Effector CD8-positive, alpha-beta T cell (primary cell): ENCODE measurements around the gene MAGI2.
"Not testable (repeated sequence)": the region's sequence is repeated elsewhere in the genome, so short reads cannot be mapped to it uniquely, and the experiment has no call there.

Experiments
- DNase-seq: peaks from one replicate; lab custom pipeline; 2025; lab: John Stamatoyannopoulos, UW

The MAGI2 gene

GRCh38 chr7:79451580-79451979, 1.9 kb downstream of the MAGI2 start:
- no peak for DNase-seq

DNA sequence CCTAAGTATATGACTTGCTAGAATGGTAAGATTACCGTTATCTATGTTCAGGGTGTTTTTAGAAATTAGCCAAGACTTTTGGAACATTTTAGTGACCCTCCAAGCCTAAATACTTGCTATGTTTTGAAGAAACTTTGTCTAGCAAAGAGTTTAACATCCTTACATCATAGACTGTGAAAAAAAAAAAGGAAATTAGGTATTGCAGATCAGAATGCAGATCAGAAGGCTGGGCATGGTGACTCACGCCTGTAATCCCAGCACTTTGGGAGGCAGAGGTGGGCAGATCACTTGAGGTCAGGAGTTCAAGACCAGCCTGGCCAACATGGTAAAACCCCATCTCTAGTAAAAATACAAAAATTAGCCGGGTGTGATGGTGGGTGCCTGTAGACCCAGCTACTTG, 10.7 kb downstream of the MAGI2 start:
- not testable (repeated sequence) for DNase-seq

GRCh38 chr7:79436378-79436777, 17.1 kb downstream of the MAGI2 start:
- DNase-seq, result no peak

- no peak for DNase-seq
These were observed 18.6 kb downstream of the MAGI2 start for GRCh38 chr7:79434867-79435266.

DNA sequence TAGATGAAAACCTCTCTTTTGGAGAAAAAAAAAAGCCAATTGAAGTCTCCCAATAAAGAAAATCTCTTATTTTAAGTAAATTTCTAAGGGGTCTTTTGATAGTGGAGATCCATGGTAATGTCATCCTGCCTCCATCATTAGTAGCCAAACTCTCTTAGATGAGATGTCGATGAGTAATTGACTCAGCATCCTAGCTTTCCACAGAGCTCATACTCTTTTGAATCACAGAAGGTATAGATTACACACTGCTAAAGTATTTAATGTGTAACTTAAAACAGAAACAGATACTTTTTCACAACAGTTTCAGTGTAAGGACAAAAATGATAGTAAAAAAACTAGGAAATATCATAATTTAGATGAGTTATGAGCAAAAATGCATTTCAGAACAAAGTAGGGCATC, 19.4 kb downstream of the MAGI2 start:
- DNase-seq, result no peak

DNA sequence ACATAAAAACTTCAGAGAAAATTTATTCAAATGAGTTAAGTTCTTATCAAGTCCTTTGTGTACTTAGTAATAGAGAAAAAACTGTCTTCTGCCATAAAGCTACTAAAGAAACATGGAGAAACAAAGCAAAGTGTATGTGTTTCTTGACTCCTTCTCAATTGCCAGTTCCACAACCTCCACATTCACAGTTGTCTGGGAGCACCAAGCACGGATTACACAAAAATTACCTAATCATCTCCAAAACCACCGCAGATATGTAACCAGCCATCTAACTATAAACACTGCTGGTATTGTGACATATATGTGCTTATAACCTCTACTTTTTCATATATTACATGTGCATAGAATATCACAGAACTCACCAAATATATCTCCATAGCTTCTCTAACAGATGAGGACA, 23.1 kb downstream of the MAGI2 start:
- DNase-seq, result no peak

GRCh38 chr7:79425665-79426064, 27.8 kb downstream of the MAGI2 start:
- DNase-seq, result no peak

- DNase-seq, result no peak
These were observed 31.7 kb downstream of the MAGI2 start for GRCh38 chr7:79421751-79422150.

DNA sequence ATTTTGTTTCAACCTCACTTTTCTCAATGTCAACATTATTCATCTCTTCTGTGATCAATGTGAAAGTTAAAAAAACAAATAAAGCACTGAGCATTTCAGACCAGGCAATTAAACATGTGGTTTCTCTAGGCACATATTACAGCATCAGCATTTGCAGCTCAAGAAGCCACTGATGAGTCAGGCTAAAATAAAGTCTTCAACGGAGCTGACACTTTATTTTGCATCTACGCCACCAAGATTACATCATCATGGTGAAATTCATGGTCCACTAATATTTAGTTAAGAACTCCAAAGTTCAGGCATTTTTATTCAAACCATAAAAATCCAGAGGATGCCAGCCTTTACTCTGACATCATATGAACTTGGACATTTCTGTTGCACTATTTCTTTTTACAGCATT, 33.0 kb downstream of the MAGI2 start:
- no peak for DNase-seq

- DNase-seq, result no peak
These were observed 38.6 kb downstream of the MAGI2 start for GRCh38 chr7:79414910-79415309.

DNA sequence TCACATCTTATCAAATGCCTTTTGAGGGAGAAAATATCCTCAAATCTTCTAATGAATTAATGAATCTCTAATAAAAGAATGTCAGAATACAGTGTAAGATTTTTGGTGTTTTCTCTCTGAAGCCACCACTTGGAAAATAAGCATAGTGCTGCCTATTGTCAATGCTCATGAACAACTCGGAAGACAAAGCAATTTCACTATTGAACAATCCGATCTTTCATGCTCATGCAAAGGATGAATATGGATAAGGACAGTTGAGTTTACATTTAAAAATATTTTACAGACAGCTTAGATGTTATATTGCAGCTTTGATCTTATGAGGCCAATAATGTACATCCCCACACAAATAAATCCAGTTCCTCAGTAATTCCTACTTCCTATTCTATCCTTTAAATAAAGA, 40.6 kb downstream of the MAGI2 start:
- no peak for DNase-seq

GRCh38 chr7:79412438-79412837, 41.0 kb downstream of the MAGI2 start:
- DNase-seq, result no peak

GRCh38 chr7:79410345-79410744, 43.1 kb downstream of the MAGI2 start:
- no peak for DNase-seq

DNA sequence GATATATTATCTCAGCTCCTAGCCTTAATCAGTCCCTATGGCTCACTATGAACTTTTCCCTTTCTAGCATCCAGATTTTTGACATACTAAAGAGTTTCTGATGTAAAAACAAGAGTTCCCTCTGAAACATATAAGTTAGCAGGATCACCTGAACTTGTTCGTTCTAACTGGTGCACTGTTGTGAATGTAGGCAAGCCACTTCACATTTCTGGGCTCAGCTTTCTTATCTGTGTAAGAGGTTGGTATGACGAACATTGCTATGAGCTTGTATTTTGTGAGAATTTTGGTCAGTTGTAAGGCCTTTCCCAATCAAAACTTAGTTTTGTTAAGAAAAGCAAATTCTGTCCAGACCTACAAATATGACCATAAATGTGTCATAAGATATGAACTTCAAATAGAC, 46.1 kb downstream of the MAGI2 start:
- DNase-seq, result no peak

GRCh38 chr7:79406371-79406770, 47.1 kb downstream of the MAGI2 start:
- no peak for DNase-seq

DNA sequence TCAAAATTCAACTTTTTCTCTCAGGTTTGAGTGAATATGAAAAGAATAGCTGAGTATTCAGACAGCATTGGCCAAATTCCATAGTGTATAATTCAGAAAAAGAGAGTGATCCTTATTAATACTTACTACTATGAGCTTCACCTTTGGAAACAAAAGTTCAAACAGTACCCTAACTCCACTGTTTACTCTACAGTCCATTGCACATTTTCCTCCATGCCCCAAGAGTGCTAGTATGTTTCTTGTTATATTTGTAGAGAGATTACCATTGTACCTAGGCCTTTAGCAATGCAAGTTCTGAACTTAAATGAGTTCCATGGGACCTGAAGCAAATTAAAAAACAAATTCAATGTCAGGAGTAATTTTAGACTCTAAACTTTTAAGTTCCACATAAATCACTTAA, 48.1 kb downstream of the MAGI2 start:
- DNase-seq, result no peak

GRCh38 chr7:79403879-79404278, 49.6 kb downstream of the MAGI2 start:
- DNase-seq, result no peak

DNA sequence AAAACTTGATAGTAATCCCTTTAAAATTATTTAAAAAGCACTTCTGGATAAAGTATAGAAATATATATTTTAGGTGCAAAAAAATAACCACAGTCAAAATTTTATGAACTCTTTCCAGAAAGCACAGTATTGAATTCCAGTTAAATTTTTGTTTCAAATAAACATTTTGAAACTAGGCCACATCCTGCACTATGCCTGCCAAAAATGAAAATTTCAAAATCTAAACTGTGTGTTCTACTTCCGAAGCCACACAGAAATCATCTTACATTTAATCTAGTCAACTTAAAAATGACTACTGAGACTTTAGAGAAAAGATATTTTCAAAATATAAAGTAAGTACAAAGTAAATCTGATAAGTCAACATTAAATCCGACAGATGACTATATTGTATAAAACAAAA, 50.0 kb downstream of the MAGI2 start:
- no peak for DNase-seq

DNA sequence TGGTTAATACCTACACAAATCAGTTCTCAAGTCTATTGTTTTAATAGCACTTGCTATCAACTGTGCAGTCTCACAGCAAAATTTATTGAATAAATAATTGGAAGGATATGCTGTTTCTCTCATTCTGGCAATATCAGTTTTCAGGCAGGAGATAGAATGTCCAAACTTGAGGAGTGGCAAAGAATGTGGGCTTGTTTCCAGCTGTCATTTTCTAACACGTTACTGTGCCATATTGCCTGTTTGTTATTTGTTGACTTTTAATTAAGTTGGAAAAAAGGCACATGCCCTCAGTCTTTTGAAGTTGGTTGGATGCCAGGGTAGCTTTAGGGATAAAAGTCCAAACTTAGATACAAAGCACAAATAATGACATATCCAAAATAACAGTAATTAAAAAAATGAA, 52.2 kb downstream of the MAGI2 start:
- no peak for DNase-seq

GRCh38 chr7:79400222-79400621, 53.2 kb downstream of the MAGI2 start:
- no peak for DNase-seq

DNA sequence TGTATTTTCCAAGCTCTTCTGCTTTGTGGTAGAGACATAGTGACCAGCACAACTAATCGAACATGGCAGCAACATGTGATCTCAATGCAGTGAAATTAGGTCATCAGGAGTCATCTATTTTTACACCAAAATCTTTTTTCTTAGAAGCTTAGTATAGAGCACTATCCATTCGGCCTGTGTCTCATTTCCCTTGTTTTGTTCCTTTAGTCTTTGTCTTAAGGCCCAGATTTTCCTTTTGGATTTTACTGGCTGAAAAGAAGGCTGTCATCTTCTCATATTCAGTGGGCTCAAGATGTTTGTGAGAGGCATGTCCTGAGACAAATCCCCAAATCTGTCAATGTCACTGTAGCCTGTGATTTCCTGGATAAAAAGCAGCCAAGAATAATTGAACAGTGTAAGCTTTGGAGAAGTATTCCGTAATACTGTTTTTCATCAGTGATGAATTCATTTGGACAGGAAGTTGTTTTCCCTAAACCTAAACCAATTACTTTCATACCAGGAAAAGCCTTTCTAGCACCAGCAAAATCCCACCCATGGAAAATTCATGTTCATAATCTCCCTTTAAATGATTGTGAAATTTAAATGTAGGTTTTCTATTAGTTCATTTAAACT, 55.2 kb downstream of the MAGI2 start:
- DNase-seq, result no peak

DNA sequence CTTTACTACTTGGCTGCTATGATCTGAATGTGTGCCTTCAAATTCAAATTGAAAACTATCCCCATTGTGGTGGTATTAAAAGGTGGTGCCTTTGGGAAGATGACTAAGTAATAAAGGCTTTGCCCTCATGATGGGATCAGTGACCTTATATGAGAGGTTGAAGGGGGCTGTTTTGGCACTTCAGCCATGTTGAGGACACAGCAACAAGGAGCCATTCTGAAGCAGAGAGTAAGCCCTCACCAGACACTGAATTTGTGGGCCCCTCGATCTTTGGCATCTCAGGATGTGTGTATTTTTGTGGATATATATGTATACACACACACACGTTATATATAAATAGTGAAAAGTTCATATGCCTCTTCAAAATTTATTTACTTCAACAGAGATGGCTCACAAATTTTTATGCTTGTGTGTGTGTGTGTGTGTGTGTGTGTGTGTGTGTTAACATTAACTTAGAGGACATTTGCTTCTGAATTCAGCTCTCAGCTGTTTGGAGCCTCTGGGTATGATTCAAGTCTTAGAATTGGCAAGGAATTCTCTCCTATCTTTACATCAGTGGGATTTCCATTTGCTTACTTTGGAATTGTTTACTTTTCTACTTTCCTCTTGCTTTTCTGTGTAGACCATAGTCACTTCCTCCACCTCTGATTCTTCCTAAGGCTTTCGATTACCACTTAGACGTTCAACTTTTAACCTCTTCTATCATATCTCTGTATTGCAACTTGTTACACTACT, 66.6 kb downstream of the MAGI2 start:
- DNase-seq, result no peak

DNA sequence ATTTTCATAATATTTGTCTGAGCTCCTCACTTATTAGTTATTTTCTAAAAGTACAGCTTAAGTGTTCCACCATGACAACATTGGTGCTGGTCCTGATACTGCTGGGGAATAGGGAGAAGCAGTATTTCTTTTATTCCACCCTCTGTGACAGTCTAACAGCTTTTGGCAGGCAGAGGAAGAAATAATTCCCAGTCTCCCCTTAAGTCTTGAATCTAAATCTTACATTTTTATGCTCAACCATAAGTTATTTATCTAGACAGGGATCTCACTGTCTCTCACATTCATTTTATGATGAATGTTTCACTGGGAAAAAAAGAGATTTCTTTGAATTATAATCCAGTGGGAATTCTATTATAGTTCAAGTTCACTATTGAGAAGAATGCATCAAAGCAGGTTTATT, 71.5 kb downstream of the MAGI2 start:
- no peak for DNase-seq

DNA sequence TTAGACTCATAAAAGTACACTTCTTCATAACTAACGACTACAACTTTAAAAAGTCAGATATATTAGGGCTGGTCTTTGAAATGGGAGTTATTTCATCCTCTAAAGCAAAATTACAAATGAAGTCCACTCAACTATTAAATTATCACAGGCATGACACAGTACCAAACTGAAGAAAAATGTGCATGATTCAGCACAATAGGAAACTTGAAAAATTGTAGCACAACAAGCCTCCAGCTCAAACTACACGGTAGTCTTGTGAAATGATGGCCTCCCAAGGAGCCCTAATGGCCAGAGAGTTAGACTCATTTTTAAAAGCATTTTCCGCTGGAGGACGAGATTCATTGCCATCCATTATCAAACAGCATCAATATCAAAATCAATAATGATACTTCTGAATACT, 76.4 kb downstream of the MAGI2 start:
- no peak for DNase-seq
